Parathyroid adenoma (tissue), 2 donors: ENCODE data around the gene DRG1.
A peak's percentile ranks its signal among the peaks of the same experiment; 100 is the strongest.

Experiments used
- H2AFZ ChIP-seq: fragments of 300-600 bp; sonication (generic); one replicate; pipeline ENCODE4 v1.7.0; 2017; ENCODE audit warnings: antibody characterized with exemption, mild to moderate bottlenecking
- H3K27ac ChIP-seq: fragments of 300-600 bp; sonication (generic); one replicate; pipeline ENCODE4 v1.7.0; 2017
- H3K27me3 ChIP-seq: fragments of 300-600 bp; sonication (generic); one replicate; pipeline ENCODE4 v1.7.0; 2017; ENCODE audit warnings: low read length; ENCODE audit not compliant: control insufficient read depth, insufficient read depth
- H3K36me3 ChIP-seq: fragments of 300-600 bp; sonication (generic); one replicate; pipeline ENCODE4 v1.7.0; 2017; ENCODE audit warnings: low read length; ENCODE audit not compliant: control insufficient read depth, insufficient read depth
- H3K4me1 ChIP-seq: fragments of 300-600 bp; sonication (generic); one replicate; pipeline ENCODE4 v1.7.0; 2017; ENCODE audit warnings: control low read depth
- H3K4me2 ChIP-seq: fragments of 300-600 bp; sonication (generic); one replicate; pipeline ENCODE4 v1.7.0; 2017; ENCODE audit warnings: low read length
- H3K4me3 ChIP-seq: fragments of 300-600 bp; sonication (generic); one replicate; pipeline ENCODE4 v1.7.0; 2017; ENCODE audit warnings: low read depth, low read length
- H3K79me2 ChIP-seq: fragments of 300-600 bp; sonication (generic); one replicate; pipeline ENCODE4 v1.7.0; 2017; ENCODE audit warnings: control low read depth
- H3K9ac ChIP-seq: fragments of 300-600 bp; sonication (generic); one replicate; pipeline ENCODE4 v1.7.0; 2017; ENCODE audit warnings: mild to moderate bottlenecking
- H3K9me3 ChIP-seq: fragments of 300-600 bp; sonication (generic); one replicate; pipeline ENCODE4 v1.7.0; 2017; ENCODE audit warnings: low read length; ENCODE audit not compliant: control insufficient read depth
- CTCF ChIP-seq: fragments of 300-600 bp; sonication (generic); IDR thresholded peaks from one replicate; pipeline ENCODE4 v1.7.0; 2017; ENCODE audit warnings: antibody characterized with exemption, mild to moderate bottlenecking
- donor health status: primary hyperparathyroidism.

DRG1 gene

GRCh38 chr22:31446767-31447166 lies 47.4 kb downstream of the DRG1 start:
- H3K9me3 ChIP-seq, result no peaks in the 10 kb centered on the region
- H3K36me3 ChIP-seq, result no peaks in the 10 kb centered on the region
- no peak for TF ChIP-seq CTCF
- no peak overlapping the region for H2AFZ ChIP-seq
- H3K79me2 ChIP-seq, result no peaks in the 10 kb centered on the region
- H3K4me3 ChIP-seq, result no peak overlapping the region
- H3K27me3 ChIP-seq, result no peaks in the 10 kb centered on the region
- H3K9ac ChIP-seq, result no peak overlapping the region
- H3K27ac ChIP-seq, result no peak overlapping the region
- H3K4me1 ChIP-seq, result peaks cover 10% of the 10 kb centered on the region
- H3K4me2 ChIP-seq, result peak overlapping the region; percentile 7

- Histone ChIP-seq H3K79me2 (no peaks in the 10 kb centered on the region), H2AFZ (no peak overlapping the region), H3K36me3 (no peaks in the 10 kb centered on the region), H3K27me3 (no peaks in the 10 kb centered on the region), H3K27ac (no peak overlapping the region), H3K9ac (no peak overlapping the region), H3K4me3 (no peak overlapping the region), H3K9me3 (no peaks in the 10 kb centered on the region), H3K4me1 (peaks cover 10% of the 10 kb centered on the region), H3K4me2 (peak overlapping the region; percentile 7)
- TF ChIP-seq CTCF, result no peak
Measured at GRCh38 chr22:31447337-31447736, 47.9 kb downstream of the DRG1 start.

DNA sequence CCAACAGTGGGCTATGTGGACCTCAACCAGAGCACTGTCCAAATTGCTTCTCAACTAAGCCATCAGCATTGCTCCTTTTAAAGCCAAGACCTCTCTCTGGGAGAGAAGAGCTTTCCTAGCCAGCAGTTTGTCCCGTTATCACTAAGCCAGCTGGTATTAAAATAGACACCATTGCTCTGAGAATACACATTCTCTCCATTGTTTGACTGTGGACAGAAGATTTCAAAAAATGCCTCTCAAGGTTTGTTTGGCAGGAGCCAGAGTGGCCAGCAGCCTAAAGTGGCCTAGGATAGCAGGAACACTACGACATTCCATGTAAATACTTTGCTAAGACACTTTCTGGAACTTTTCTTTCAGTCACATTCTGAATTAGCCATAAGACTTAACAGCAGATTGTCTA lies 49.0 kb downstream of the DRG1 start:
- Histone ChIP-seq H3K27ac (no peak overlapping the region), H3K4me2 (no peak overlapping the region), H3K4me3 (no peak overlapping the region), H3K9me3 (no peaks in the 10 kb centered on the region), H3K79me2 (no peaks in the 10 kb centered on the region), H3K36me3 (no peaks in the 10 kb centered on the region), H3K4me1 (peaks cover 7% of the 10 kb centered on the region), H3K27me3 (no peaks in the 10 kb centered on the region), H3K9ac (no peak overlapping the region), H2AFZ (no peak overlapping the region)
- TF ChIP-seq CTCF, result no peak

GRCh38 chr22:31449506-31449905 lies 50.1 kb downstream of the DRG1 start:
- Histone ChIP-seq H3K9me3 (no peaks in the 10 kb centered on the region), H3K4me3 (no peak overlapping the region)

More at GRCh38 chr22:31449506-31449905, 50.1 kb downstream of the DRG1 start:
- H3K4me2 ChIP-seq, result no peak overlapping the region
- no peak overlapping the region for H2AFZ ChIP-seq
- H3K79me2 ChIP-seq, result no peaks in the 10 kb centered on the region
- no peak overlapping the region for H3K9ac ChIP-seq
- H3K27me3 ChIP-seq, result no peaks in the 10 kb centered on the region
- TF ChIP-seq CTCF, result no peak
- H3K4me1 ChIP-seq, result peaks cover 2% of the 10 kb centered on the region
- no peaks in the 10 kb centered on the region for H3K36me3 ChIP-seq
- no peak overlapping the region for H3K27ac ChIP-seq
